ENCODE measurements around the gene EXOSC1. TPM values are rescaled to one million over a fixed set of nuclear protein-coding genes. Genes with fewer than 3 reads are reported as not detected.

EXOSC1 gene, protein sequence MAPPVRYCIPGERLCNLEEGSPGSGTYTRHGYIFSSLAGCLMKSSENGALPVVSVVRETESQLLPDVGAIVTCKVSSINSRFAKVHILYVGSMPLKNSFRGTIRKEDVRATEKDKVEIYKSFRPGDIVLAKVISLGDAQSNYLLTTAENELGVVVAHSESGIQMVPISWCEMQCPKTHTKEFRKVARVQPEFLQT
- 22.7 and 25.4 TPM in 2 replicates for total RNA-seq

DNA sequence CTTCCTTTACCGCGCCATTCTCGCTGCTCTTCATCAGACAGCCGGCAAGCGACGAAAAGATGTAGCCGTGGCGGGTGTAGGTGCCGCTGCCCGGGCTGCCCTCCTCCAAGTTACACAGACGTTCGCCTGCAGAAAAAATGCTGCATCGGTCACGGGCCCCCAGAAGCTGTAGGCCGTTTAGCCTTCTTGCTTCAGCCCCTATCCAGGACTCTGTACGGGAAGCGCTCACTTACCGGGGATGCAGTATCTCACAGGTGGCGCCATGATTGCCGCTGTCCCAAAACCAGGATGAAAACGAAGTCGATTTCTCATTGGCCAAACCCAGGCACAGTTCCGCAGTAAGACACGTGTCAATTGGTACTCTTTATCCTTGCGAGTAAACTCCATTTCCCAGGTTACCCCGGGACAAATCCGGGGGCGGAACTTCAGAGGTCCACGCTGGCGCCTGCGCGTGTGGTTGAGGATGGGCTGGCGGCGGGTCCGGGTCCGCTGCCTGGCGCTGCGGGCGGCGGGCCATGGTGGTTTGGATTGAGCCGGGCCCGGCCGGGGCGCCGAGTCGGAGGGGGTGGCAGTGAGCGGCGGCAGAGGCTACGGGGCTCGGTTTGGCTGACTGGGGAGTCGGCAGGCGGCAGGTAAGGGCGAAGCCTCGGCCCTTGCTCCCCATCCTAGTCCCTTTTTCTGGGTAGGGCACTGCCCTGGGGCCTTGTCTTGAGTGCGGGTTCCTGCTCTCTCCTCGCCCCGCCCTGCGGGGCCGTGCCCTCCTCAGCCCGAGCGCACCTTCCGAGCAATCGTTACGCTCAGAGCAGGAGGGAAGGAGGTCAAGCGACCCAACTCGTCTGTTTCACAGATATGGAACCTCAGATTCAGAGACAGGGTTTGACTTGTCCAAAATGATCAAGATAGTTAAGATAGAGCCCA is at the start of gene EXOSC1, which contains the start of gene ZDHHC16:
Gene EXOSC1, minus strand, starts transcription at position 285 of the 918 bp plus-strand sequence. Its CDS starts 21 bp downstream, at position 264.
Gene ZDHHC16, plus strand, starts transcription at position 454 of the 918 bp plus-strand sequence. CDS start 5,501 bp downstream, outside the sequence.

DNA sequence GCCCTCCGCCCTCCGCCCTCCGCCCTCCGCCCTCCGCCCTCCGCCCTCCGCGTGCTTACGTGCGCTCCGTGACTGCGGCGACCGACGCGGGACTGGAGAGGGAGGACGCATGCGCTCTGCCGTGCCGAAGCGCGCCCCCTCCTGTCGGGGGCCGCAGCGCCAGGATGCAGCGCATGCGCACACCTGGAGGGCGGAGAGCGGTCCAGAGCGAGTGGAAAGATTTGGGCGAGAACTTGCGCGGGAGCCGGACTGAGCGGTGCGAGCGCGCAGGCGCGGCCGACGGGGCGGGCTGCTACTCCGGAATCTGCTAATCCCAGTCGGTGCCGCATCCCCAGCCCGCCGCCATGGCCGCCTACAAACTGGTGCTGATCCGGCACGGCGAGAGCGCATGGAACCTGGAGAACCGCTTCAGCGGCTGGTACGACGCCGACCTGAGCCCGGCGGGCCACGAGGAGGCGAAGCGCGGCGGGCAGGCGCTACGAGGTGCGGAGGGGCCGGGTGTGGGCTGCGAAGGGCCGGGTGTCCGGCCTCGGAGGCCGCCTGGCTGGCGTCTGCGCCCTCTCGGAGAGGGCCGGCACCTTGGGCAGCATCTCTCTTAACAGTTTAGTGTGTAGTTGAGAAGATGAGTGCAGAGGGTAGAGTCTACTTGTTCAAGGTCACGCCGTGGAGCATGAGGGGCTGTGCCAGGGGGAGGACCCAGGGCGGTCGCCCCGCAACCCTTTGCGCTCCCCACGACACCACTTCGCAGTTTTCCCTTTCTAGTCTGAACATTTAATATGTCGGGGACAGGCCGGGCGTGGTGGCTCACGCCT is 19.6 kb downstream of the EXOSC1 start, which contains the start of gene PGAM1:
Gene PGAM1, plus strand, starts transcription at position 228 of the 812 bp plus-strand sequence. Its CDS starts 117 bp downstream, at position 345.

DNA sequence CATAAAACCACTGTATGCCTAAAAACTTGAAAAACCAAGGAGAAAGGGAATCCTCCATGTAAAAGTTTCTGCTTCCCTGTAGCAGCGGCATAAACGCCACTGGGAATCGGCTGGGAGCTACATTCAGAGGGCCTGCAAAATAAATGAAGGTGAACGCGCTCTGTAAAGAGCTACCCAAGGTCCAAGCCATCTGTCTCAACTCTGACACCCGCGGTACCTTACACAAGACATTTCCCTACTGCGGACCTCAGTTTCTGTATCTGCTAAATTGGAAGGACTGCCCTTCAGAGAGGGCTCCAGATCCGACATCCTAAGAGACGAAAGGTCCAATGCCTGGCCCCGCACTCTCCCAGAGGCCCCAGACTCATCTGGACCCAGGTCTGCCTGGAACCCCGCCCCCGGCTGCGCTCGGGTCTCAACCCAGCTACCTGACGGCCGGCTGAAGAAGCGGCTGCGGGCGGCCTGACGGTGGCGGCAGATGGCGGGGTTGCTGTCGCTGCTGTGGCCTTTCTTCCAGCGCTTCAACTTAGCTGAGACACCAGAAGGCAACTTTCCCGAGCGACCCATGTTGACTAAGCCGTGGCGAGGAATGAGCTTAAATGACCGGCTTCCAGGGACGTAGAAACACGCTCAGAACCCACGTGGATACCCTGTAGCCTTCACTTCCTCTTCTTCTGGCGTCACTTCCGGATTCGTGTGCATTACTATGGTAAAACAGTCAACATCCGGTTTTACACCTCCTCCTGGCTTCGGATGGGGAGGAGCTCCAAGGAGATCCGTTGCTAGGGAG is 44.9 kb downstream of the EXOSC1 start, which contains the start of gene RRP12:
Gene RRP12, minus strand, starts transcription at position 676 of the 790 bp plus-strand sequence. Its CDS starts 109 bp downstream, at position 567.

Other genes with a start within 250 kb of the EXOSC1 start
- 2.6 and 5.3 TPM in 2 replicates for gene ARHGAP19, start 153.4 kb downstream of the EXOSC1 start, total RNA-seq
- 0.83 and 1.4 TPM in 2 replicates for gene FRAT1, start 126.7 kb downstream of the EXOSC1 start, total RNA-seq
- 3.3 and 4.2 TPM in 2 replicates for gene FRAT2, start 111.3 kb downstream of the EXOSC1 start, total RNA-seq
- gene RRP12, start 44.7 kb downstream of the EXOSC1 start, total RNA-seq = 14.7 and 26.9 TPM in 2 replicates
- gene PGAM1, start 19.8 kb downstream of the EXOSC1 start, total RNA-seq = 514 TPM in 2 replicates
- gene ZDHHC16, start 169 bp upstream of the EXOSC1 start, total RNA-seq = 42.0 and 42.9 TPM in 2 replicates
- 54.8 and 63.9 TPM in 2 replicates for gene MMS19, start 52.4 kb upstream of the EXOSC1 start, total RNA-seq
- gene UBTD1, start 52.9 kb upstream of the EXOSC1 start, total RNA-seq = 20.3 and 27.8 TPM in 2 replicates
- 0.33 and 1.1 TPM in 2 replicates for gene ANKRD2, start 126.8 kb upstream of the EXOSC1 start, total RNA-seq
- 0.43 and 1.4 TPM in 2 replicates for gene HOGA1, start 138.4 kb upstream of the EXOSC1 start, total RNA-seq
- 0.13 TPM in 1 of 2 replicates, not detected in the other for gene C10orf62, start 143.7 kb upstream of the EXOSC1 start, total RNA-seq
- 6.9 and 11.3 TPM in 2 replicates for gene MORN4, start 187.5 kb upstream of the EXOSC1 start, total RNA-seq
- 21.6 and 24.0 TPM in 2 replicates for gene PI4K2A, start 194.7 kb upstream of the EXOSC1 start, total RNA-seq
- 18.1 and 19.8 TPM in 2 replicates for gene AVPI1, start 241.2 kb upstream of the EXOSC1 start, total RNA-seq

All from smooth muscle cell of the pulmonary artery (primary cell).